Measurements from ENCODE around the gene GLUL. TPM values are rescaled to one million over a fixed set of nuclear protein-coding genes. Genes with fewer than 3 reads are reported as not detected.
A peak's percentile ranks its signal among the peaks of the same experiment; 100 is the strongest.

GLUL gene
- total RNA-seq, 4 donors from 2014 or later: 1,653 to 2,736 (median 2,263) TPM

- H3K4me3 ChIP-seq (replicated peaks in 1 of 3): no peak overlapping the region
- H3K27me3 ChIP-seq: no peaks in the 10 kb centered on the region
- no peaks in the 10 kb centered on the region for H3K36me3 ChIP-seq
- intact Hi-C loops (cut with DNase I): no loop called here
- no peaks in the 10 kb centered on the region for H3K4me1 ChIP-seq
- no peak for TF ChIP-seq CTCF (IDR thresholded peaks at IDR 0.05)
- no peak for TF ChIP-seq POLR2A (IDR thresholded peaks at IDR 0.05)
- no peak for DNase-seq
- H3K27ac ChIP-seq: no peak overlapping the region
- H3K9me3 ChIP-seq: no peaks in the 10 kb centered on the region
- WGBS, 2 donors: 94 to 100% methylated on average over 1 of the region's 1 CpG
Observed at GRCh38 chr1:182405578-182405977, 14.0 kb upstream of the GLUL start.

DNA sequence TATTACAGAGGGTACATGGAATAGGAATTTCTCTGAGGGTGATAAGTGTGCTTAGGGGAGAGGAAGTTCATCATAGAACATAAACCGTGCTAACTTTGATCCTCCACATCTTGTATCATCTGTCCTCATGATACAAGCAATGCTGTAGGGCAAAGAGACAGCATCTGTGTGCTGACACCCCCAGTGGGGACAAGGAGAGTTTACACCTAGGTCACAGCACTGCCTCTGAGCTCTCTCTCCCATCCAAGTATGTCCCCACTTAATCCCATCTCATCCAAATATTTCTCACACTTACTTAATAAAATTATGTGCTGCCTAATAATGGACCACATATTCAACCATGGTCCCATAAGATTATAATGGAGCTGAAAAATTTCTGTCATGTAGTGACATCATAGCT lies 13.2 kb upstream of the GLUL start:
- Histone ChIP-seq H3K36me3 (no peaks in the 10 kb centered on the region), H3K27me3 (no peaks in the 10 kb centered on the region), H3K4me1 (no peaks in the 10 kb centered on the region), H3K27ac (no peak overlapping the region), H3K4me3 (replicated peaks in 1 of 3) (no peak overlapping the region), H3K9me3 (no peaks in the 10 kb centered on the region)
- intact Hi-C loops (cut with DNase I): no loop called here
- TF ChIP-seq CTCF (IDR thresholded peaks at IDR 0.05): no peak
- no peak for TF ChIP-seq POLR2A (IDR thresholded peaks at IDR 0.05)
- WGBS, 2 donors: 68 to 71% methylated on average over 1 of the region's 1 CpG
- no peak for DNase-seq

DNA sequence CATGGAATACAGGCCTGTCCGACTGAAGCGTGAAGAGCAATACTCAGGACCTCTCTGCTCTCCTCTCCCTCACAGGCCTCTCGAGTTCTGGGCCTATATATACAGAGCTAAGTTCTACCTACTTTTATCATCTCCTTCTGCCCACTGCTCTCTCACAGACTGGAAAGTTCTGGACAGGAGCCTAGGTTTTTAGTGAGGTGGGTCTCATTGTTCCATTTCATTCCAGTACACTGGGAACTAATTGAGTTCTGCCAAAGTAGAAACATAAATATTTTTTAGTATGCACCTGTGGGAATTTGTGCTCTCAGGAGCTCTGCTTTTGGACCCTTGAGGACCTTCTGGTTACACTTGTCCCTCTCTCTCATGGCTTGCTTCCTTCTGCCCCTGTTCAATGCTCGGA lies 9.0 kb upstream of the GLUL start, which contains the start of gene TEDDM1:
Gene TEDDM1, minus strand, starts transcription at position 101 of the 400 bp plus-strand sequence. CDS start 182 bp downstream, outside the sequence.
- peaks cover 17 to 21% of the 10 kb centered on the region in 2 donors for H3K4me1 ChIP-seq
- intact Hi-C loops (cut with DNase I): no loop called here
- DNase-seq: peak in 1 of 2 donors; percentile 23
- H3K4me3 ChIP-seq (replicated peaks in 1 of 3): no peak within 1 kb of the TSS
- H3K27ac ChIP-seq: peak within 1 kb of the TSS in 1 of 3 donors; percentile 18
- 50 to 54% methylated on average over 4 of the region's 4 CpGs for WGBS, 2 donors
- no peaks in the 10 kb centered on the region for H3K9me3 ChIP-seq
- no peaks in the 10 kb centered on the region for H3K36me3 ChIP-seq
- no peaks in the 10 kb centered on the region for H3K27me3 ChIP-seq
- TF ChIP-seq POLR2A (IDR thresholded peaks at IDR 0.05): no peak
- no peak for TF ChIP-seq CTCF (IDR thresholded peaks at IDR 0.05)

DNA sequence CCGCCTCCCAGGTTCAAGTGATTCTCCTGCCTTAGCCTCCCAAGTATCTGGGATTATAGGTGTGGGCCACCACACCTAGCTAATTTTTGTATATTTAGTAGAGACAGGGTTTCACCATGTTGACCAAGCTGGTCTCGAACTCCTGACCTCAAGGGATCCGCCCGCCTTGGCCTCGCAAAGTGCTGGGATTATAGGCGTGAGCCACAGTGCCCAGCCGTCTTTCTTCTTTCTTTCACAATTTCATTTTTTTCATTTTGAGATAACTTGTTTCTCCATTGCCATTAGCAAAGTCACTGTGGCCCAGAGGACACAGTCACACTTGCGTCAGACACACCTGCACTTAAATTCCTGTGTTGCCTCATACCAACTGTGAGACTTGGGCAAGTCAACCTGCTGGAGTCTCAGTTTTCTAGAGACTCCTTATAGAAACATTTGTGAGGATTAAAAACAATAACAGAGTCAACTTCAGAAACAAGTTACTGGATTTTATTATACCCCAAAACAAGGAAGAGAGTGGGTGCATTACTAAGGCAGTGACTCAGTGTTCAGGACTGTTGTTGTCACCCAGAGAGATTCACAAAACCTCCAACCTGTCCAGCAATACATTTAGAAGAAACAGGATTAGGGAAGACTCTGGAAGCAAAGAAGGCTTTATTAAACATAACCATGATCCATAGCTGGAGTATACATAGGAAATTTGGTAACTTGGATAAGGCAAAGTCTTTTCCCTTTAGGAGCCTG lies 6.2 kb upstream of the GLUL start:
- peaks cover 19 to 21% of the 10 kb centered on the region in 2 donors for H3K4me1 ChIP-seq
- no peak for TF ChIP-seq CTCF (IDR thresholded peaks at IDR 0.05)
- peak in 1 of 2 donors; percentile 19 for TF ChIP-seq POLR2A (IDR thresholded peaks at IDR 0.05)
- 87 to 88% methylated on average over 8 of the region's 8 CpGs for WGBS, 2 donors
- H3K27me3 ChIP-seq: no peaks in the 10 kb centered on the region
- H3K9me3 ChIP-seq: no peaks in the 10 kb centered on the region
- no peaks in the 10 kb centered on the region for H3K36me3 ChIP-seq
- no peak overlapping the region for H3K4me3 ChIP-seq (replicated peaks in 1 of 3)
- peak overlapping the region; percentile 74 to 85 (median 76) for H3K27ac ChIP-seq
- DNase-seq: peak; percentile 31 to 43
- intact Hi-C loops (cut with DNase I): loop anchor here (2.0 to 10.0 kb wide), 3 partner anchors 203 to 313 kb away; no protein-coding TSS in a partner anchor

GRCh38 chr1:182395906-182396305 lies 4.3 kb upstream of the GLUL start:
- no peaks in the 10 kb centered on the region for H3K9me3 ChIP-seq
- H3K4me3 ChIP-seq (replicated peaks in 1 of 3): no peak overlapping the region
- H3K4me1 ChIP-seq: peaks cover 21 to 24% of the 10 kb centered on the region in 2 donors
- H3K27me3 ChIP-seq: no peaks in the 10 kb centered on the region
- intact Hi-C loops (cut with DNase I): loop anchor here (2.0 to 10.0 kb wide), 3 partner anchors 201 to 311 kb away; no protein-coding TSS in a partner anchor
- 93% methylated on average over 3 of the region's 3 CpGs for WGBS, 2 donors
- no peak for DNase-seq
- H3K36me3 ChIP-seq: peaks cover 0 to 1% of the 10 kb centered on the region in 2 donors
- no peak for TF ChIP-seq CTCF (IDR thresholded peaks at IDR 0.05)
- no peak for TF ChIP-seq POLR2A (IDR thresholded peaks at IDR 0.05)
- peak overlapping the region in 2 of 3 donors; percentile 76 to 85 for H3K27ac ChIP-seq
